ENCODE measurements around the gene P3H3. TPM values are rescaled to one million over a fixed set of nuclear protein-coding genes. Genes with fewer than 3 reads are reported as not detected.

P3H3 gene
- total and polyA plus RNA-seq, 9 of the 15 experiments (the other 6 are each of a cell fraction or from before 2014, with no cell fraction given), result 0.03 to 15.0 (median 4.8) TPM

GRCh38 chr12:6779708-6780432 is 48.3 kb upstream of the P3H3 start (continued):
- TF ChIP-seq ZBTB11 (CRISPR knock-in tag; IDR thresholded peaks at IDR 0.05) (no peak), ZFX (CRISPR knock-in tag; IDR thresholded peaks at IDR 0.05) (no peak), CSDE1 (IDR thresholded peaks at IDR 0.05) (no peak), EHMT2 (IDR thresholded peaks at IDR 0.05) (no peak), FOXK2 (conservative IDR thresholded peaks at IDR 0.05 in 1 of 2, IDR thresholded peaks at IDR 0.05 in 1 of 2; ENCODE audit: low read depth in 2 of 2) (no peak)

- H4K20me1 ChIP-seq (replicated peaks; ENCODE audit: control insufficient read depth, insufficient read depth, low read length), result no peaks in the 10 kb centered on the region
- CTCF ChIA-PET (ENCODE audit: low intra/inter-chr PET ratio), result no interaction called here
- no peaks in the 10 kb centered on the region for H3K79me2 ChIP-seq (ENCODE audit: control insufficient read depth, insufficient read depth, low read length)
- H3K27me3 ChIP-seq (ENCODE audit: control insufficient read depth in 2 of 2, insufficient read depth in 2 of 2, low read length in 2 of 2), result no peaks in the 10 kb centered on the region
- in situ Hi-C loops (cut with MboI), result no loop called here
- H3K4me1 ChIP-seq (replicated peaks in 1 of 2; ENCODE audit: control insufficient read depth in 2 of 2, insufficient read depth in 2 of 2, low read length in 2 of 2), result peaks cover 5 to 18% of the 10 kb centered on the region in 2 experiments; a peak in 4 of 5 replicates
- TF ChIP-seq PPARD (CRISPR knock-in tag; IDR thresholded peaks at IDR 0.05), result no peak
- TF ChIP-seq ETV6 (IDR thresholded peaks at IDR 0.05; ENCODE audit: borderline replicate concordance in 1 of 2, low read depth in 2 of 2, low read length in 1 of 2), result no peak
- no peak for TF ChIP-seq ETV6 (CRISPR knock-in tag; IDR thresholded peaks at IDR 0.05; ENCODE audit: borderline replicate concordance)
- no peak for TF ChIP-seq ATF3 (IDR thresholded peaks at IDR 0.05)
- no peak for TF ChIP-seq ATF3 (CRISPR knock-in tag; conservative IDR thresholded peaks at IDR 0.05)
- TF ChIP-seq CBX2 (IDR thresholded peaks at IDR 0.05; ENCODE audit: insufficient read depth, low read length, poor library complexity, severe bottlenecking), result no peak
- TF ChIP-seq CXXC5 (CRISPR knock-in tag; IDR thresholded peaks at IDR 0.05), result no peak
- no peak overlapping the region for H3K27ac ChIP-seq (ENCODE audit: extremely low read depth, low read depth, low read length)
- no peak for FAIRE-seq
- no TSS peak for BruUV-seq (replicated peaks)
- H3K9ac ChIP-seq (ENCODE audit: insufficient read depth in 1 of 2, low read depth in 2 of 2, low read length in 2 of 2), result peak overlapping the region in 1 of 2 experiments; percentile 35; a peak in 1 of 4 replicates
- H3K36me3 ChIP-seq (ENCODE audit: control insufficient read depth, insufficient read depth, low read length), result no peaks in the 10 kb centered on the region
- H3K4me3 ChIP-seq, result no peak overlapping the region
- no peak for ATAC-seq
- intact Hi-C loops (cut with micrococcal nuclease), result no loop called here
- no peak overlapping the region for H3K4me2 ChIP-seq (ENCODE audit: insufficient read depth, low read length)
- whole genome bisulfite sequencing (ENCODE audit: insufficient coverage, low coverage, missing lambda C conversion rate), result 56% methylated on average over 6 of the region's 6 CpGs
- H3K9me3 ChIP-seq (replicated peaks; ENCODE audit: control insufficient read depth, insufficient read depth, low read depth, low read length), result no peaks in the 10 kb centered on the region
- POLR2A ChIA-PET, result interaction anchor here (1.2 kb wide), 1 partner anchor 28 kb away, joined by 3 read pairs; the partner anchor contains the start of gene MLF2
- no peak overlapping the region for H2AFZ ChIP-seq (ENCODE audit: low read depth, low read length)
- DNase-seq (ENCODE audit: extremely low read depth in 1 of 4, low spot score in 3 of 4), result no peak
- no peaks in the 10 kb centered on the region for H3K9me1 ChIP-seq (ENCODE audit: control insufficient read depth, insufficient read depth, low read length)
Observed at GRCh38 chr12:6780573-6780972, 47.6 kb upstream of the P3H3 start.

Measured in K562 (cell line).